GM23338 (cell line): ENCODE results near the gene MAP4K4. TPM values are rescaled to one million over a fixed set of nuclear protein-coding genes. Genes with fewer than 3 reads are reported as not detected.

Experiments used
- ATAC-seq: fragments of 200-7000 bp; cut with Tn5 transposase; 3 replicates; pipeline ENCODE4 v1.9.1; 2020
- DNase-seq: peaks from one replicate; pipeline ENCODE4 v3.0.0-alpha.2; 2015; ENCODE audit warnings: low spot score
- H2AFZ ChIP-seq: fragments of 200-600 bp; sonication (generic); 2 replicates; pipeline ENCODE4 v1.8.0; 2016; ENCODE audit warnings: antibody characterized with exemption, mild to moderate bottlenecking, moderate library complexity
- H3F3A ChIP-seq: fragments of 200-600 bp; sonication (generic); replicated peaks from 2 replicates; pipeline ENCODE4 v1.8.0; 2017; ENCODE audit warnings: antibody characterized with exemption, mixed run types, low read depth
- H3K27ac ChIP-seq: fragments of 200-600 bp; sonication (generic); 2 replicates; pipeline ENCODE4 v1.6.1; 2016; ENCODE audit warnings: low read depth
- H3K27me3 ChIP-seq: fragments of 200-600 bp; sonication (generic); 2 replicates; pipeline ENCODE4 v1.8.0; 2016; ENCODE audit warnings: mild to moderate bottlenecking, mixed run types, moderate library complexity; ENCODE audit not compliant: insufficient read depth
- H3K36me3 ChIP-seq: fragments of 200-600 bp; sonication (generic); 2 replicates; pipeline ENCODE4 v1.8.0; 2016; ENCODE audit warnings: mild to moderate bottlenecking; ENCODE audit not compliant: insufficient read depth
- H3K4me1 ChIP-seq: fragments of 200-600 bp; sonication (generic); 2 replicates; pipeline ENCODE4 v1.8.0; 2016; ENCODE audit warnings: mild to moderate bottlenecking, moderate library complexity; ENCODE audit not compliant: insufficient read depth
- H3K4me2 ChIP-seq: fragments of 200-600 bp; sonication (generic); 2 replicates; pipeline ENCODE4 v1.7.1; 2017; ENCODE audit warnings: mixed run types
- H3K4me3 ChIP-seq: fragments of 200-600 bp; sonication (generic); 2 replicates; pipeline ENCODE4 v1.6.1; 2016; ENCODE audit warnings: mixed run types
- H3K79me2 ChIP-seq: fragments of 200-600 bp; sonication (generic); replicated peaks from 2 replicates; pipeline ENCODE4 v1.8.0; 2017; ENCODE audit warnings: mild to moderate bottlenecking; ENCODE audit not compliant: insufficient read depth
- H3K9me2 ChIP-seq: fragments of 200-600 bp; sonication (generic); 2 replicates; pipeline ENCODE4 v1.8.0; 2017; ENCODE audit not compliant: insufficient read depth
- H4K20me1 ChIP-seq: fragments of 200-600 bp; sonication (generic); replicated peaks from 2 replicates; pipeline ENCODE4 v1.8.0; 2017; ENCODE audit warnings: mild to moderate bottlenecking; ENCODE audit not compliant: insufficient read depth
- H3K27ac Mint-ChIP-seq: 2 replicates; pipeline ENCODE4 v1.8.0; 2020; ENCODE audit warnings: inconsistent platforms, mild to moderate bottlenecking, moderate library complexity, mixed read lengths
- H3K27me3 Mint-ChIP-seq: 3 replicates; pipeline ENCODE4 v1.8.0; 2022; ENCODE audit warnings: low read depth, mild to moderate bottlenecking, moderate library complexity, mixed read lengths, inconsistent platforms; ENCODE audit not compliant: insufficient read depth, poor library complexity
- H3K36me3 Mint-ChIP-seq: 3 replicates; pipeline ENCODE4 v1.8.0; 2021; ENCODE audit warnings: low read depth, mild to moderate bottlenecking, inconsistent platforms, moderate library complexity, mixed read lengths
- H3K4me1 Mint-ChIP-seq: 3 replicates; pipeline ENCODE4 v1.8.0; 2020; ENCODE audit warnings: mild to moderate bottlenecking, inconsistent platforms, mixed read lengths
- H3K4me3 Mint-ChIP-seq: 3 replicates; pipeline ENCODE4 v1.8.0; 2021; ENCODE audit warnings: moderate library complexity, mild to moderate bottlenecking, inconsistent platforms, mixed read lengths
- H3K9me3 Mint-ChIP-seq: 3 replicates; pipeline ENCODE4 v1.8.0; 2020; ENCODE audit warnings: moderate library complexity, mild to moderate bottlenecking, inconsistent platforms, mixed read lengths
- CREB1 ChIP-seq: fragments of 250-450 bp; sonication (Bioruptor Pico); IDR thresholded peaks from 2 replicates; pipeline ENCODE4 v1.5.0; 2020; ENCODE audit warnings: low read depth, mild to moderate bottlenecking, moderate library complexity
- JUNB ChIP-seq: IDR thresholded peaks from one replicate; pipeline ENCODE4 v1.6.1; 2016; ENCODE audit warnings: antibody characterized with exemption; ENCODE audit not compliant: unreplicated experiment
- NANOG ChIP-seq: IDR thresholded peaks from 2 replicates; pipeline ENCODE4 v1.6.1; 2016; ENCODE audit warnings: antibody characterized with exemption, borderline replicate concordance
- REST ChIP-seq: IDR thresholded peaks from one replicate; pipeline ENCODE4 v1.6.1; 2018; ENCODE audit warnings: antibody characterized with exemption; ENCODE audit not compliant: unreplicated experiment
- STAT1 ChIP-seq: IDR thresholded peaks from one replicate; pipeline ENCODE4 v1.6.1; 2016; ENCODE audit warnings: antibody characterized with exemption; ENCODE audit not compliant: unreplicated experiment
- ZNF114 ChIP-seq: fragments of 250-450 bp; sonication (Bioruptor Pico); IDR thresholded peaks from 2 replicates; pipeline ENCODE4 v1.5.0; 2020; ENCODE audit warnings: mild to moderate bottlenecking, moderate library complexity
- ZNF331 ChIP-seq: fragments of 250-450 bp; sonication (Bioruptor Pico); IDR thresholded peaks from 2 replicates; pipeline ENCODE4 v1.5.0; 2020; ENCODE audit warnings: low read depth, mild to moderate bottlenecking, moderate library complexity
- ZNF462 ChIP-seq: fragments of 250-450 bp; sonication (Bioruptor Pico); IDR thresholded peaks from 2 replicates; pipeline ENCODE4 v1.5.0; 2020; ENCODE audit warnings: mild to moderate bottlenecking, moderate library complexity
- polyA plus RNA-seq: library from polyadenylated mRNA; unstranded; fragments of >200 nt; fragmentation: Nextera tagmentation; extraction: Ambion mirVana; gene quantifications from 2 replicates; pipeline ENCODE4 v1.2.1, GENCODE V29; 2016
- total RNA-seq: library from RNA; depleted of rRNA; stranded (reverse); fragments of >200 nt; shearing (Covaris generic); gene quantifications from 2 replicates; pipeline ENCODE4 v1.2.3, GENCODE V29; 2014

Gene MAP4K4
- total and polyA plus RNA-seq, 2 experiments from 2014 or later: 34.6 to 99.2 TPM

- Histone ChIP-seq H3K36me3 (peaks cover 18% of the 10 kb centered on the region), H3K79me2 (no peaks in the 10 kb centered on the region), H3K4me3 (no peak overlapping the region), H4K20me1 (peaks cover 5% of the 10 kb centered on the region; the same call in 1 of the 2 replicates), H3K27me3 (no peaks in the 10 kb centered on the region), H3K4me2 (no peak overlapping the region), H3K4me1 (no peaks in the 10 kb centered on the region; the same call in 1 of the 2 replicates), H3F3A (no peaks in the 10 kb centered on the region), H2AFZ (no peak overlapping the region), H3K27ac (no peak overlapping the region; the same call in 1 of the 2 replicates), H3K9me2 (no peaks in the 10 kb centered on the region)
- H3K9me3 Mint-ChIP-seq: no peaks in the 10 kb centered on the region
- H3K27ac Mint-ChIP-seq: peak overlapping the region; percentile 78; the same call in 1 of the 2 replicates
- no peak overlapping the region for H3K4me3 Mint-ChIP-seq
- H3K4me1 Mint-ChIP-seq: peaks cover 10% of the 10 kb centered on the region
- H3K36me3 Mint-ChIP-seq: peaks cover 39% of the 10 kb centered on the region
- DNase-seq (no peak), ATAC-seq (no peak)
- H3K27me3 Mint-ChIP-seq: peaks cover 3% of the 10 kb centered on the region
- no peak for TF ChIP-seq NANOG
- no peak for TF ChIP-seq JUNB
- TF ChIP-seq STAT1: no peak
- TF ChIP-seq ZNF462 (CRISPR knock-in tag): no peak
- TF ChIP-seq ZNF331 (CRISPR knock-in tag): no peak
- TF ChIP-seq ZNF114 (CRISPR knock-in tag): no peak
- no peak for TF ChIP-seq REST
- TF ChIP-seq CREB1 (CRISPR knock-in tag): no peak
Measured at GRCh38 chr2:101858246-101858645, 160.7 kb downstream of the MAP4K4 start.
